Hepatocyte (in vitro differentiated cells): Measurements from ENCODE around the gene SLC25A13.

Experiments used
- CTCF ChIP-seq: fragments of 200-600 bp; sonication (generic); IDR thresholded peaks from 2 replicates; pipeline ENCODE4 v1.5.1; 2016; ENCODE audit warnings: antibody characterized with exemption, mild to moderate bottlenecking; ENCODE audit not compliant: poor library complexity
- EZH2 ChIP-seq: fragments of 200-600 bp; sonication (generic); IDR thresholded peaks from 2 replicates; pipeline ENCODE4 v1.6.1; 2016; ENCODE audit warnings: antibody characterized with exemption, mild to moderate bottlenecking, borderline replicate concordance
- EZH2phosphoT487 ChIP-seq: fragments of 200-600 bp; sonication (generic); IDR thresholded peaks from one replicate; pipeline ENCODE4 v1.6.1; 2018; ENCODE audit warnings: antibody characterized with exemption, mild to moderate bottlenecking, low read depth, moderate library complexity; ENCODE audit not compliant: unreplicated experiment, severe bottlenecking

GRCh38 chr7:96157856-96158255 is 164.0 kb downstream of the SLC25A13 start:
- TF ChIP-seq CTCF (no peak), EZH2 (no peak), EZH2phosphoT487 (no peak)
